ENCODE measurements around the gene ANKS1A.

- no peak for TF ChIP-seq CTCF (tag by site-specific recombination; IDR thresholded peaks at IDR 0.05)
- no peak for TF ChIP-seq ZNF391 (tag by site-specific recombination; IDR thresholded peaks at IDR 0.05; ENCODE audit: borderline replicate concordance, low read depth)
- no peak for TF ChIP-seq KLF8 (tag by site-specific recombination; IDR thresholded peaks at IDR 0.05)
- no peak for TF ChIP-seq ZXDB (tag by site-specific recombination; IDR thresholded peaks at IDR 0.05)
- TF ChIP-seq ZNF274 (IDR thresholded peaks at IDR 0.05; ENCODE audit: low read length) = no peak
- no peak for TF ChIP-seq ZNF274 (tag by site-specific recombination; IDR thresholded peaks at IDR 0.05; ENCODE audit: borderline replicate concordance)
- TF ChIP-seq ZNF549 (tag by site-specific recombination; IDR thresholded peaks at IDR 0.05) = no peak
- TF ChIP-seq SP2 (tag by site-specific recombination; IDR thresholded peaks at IDR 0.05) = no peak
- TF ChIP-seq SP7 (tag by site-specific recombination; IDR thresholded peaks at IDR 0.05) = no peak
- no peak for TF ChIP-seq ZNF792 (tag by site-specific recombination; IDR thresholded peaks at IDR 0.05)
Observed at GRCh38 chr6:34969662-34970265, 80.7 kb downstream of the ANKS1A start.

Measured in HEK293 (cell line).